Karpas-422 (cell line): ENCODE results near the gene PLXNA4. TPM values are rescaled to one million over a fixed set of nuclear protein-coding genes. Genes with fewer than 3 reads are reported as not detected.

Source experiments
- DNase-seq: peaks from one replicate; pipeline ENCODE4 v3.0.0-alpha.2; 2015
- H2AFZ ChIP-seq: fragments of 200-600 bp; sonication (generic); 2 replicates; pipeline ENCODE4 v1.6.1; 2014; ENCODE audit warnings: antibody characterized with exemption, low read length, mixed read lengths
- H3K27ac ChIP-seq: fragments of 200-600 bp; sonication (generic); 2 replicates; pipeline ENCODE4 v1.5.1; 2014; ENCODE audit warnings: mild to moderate bottlenecking, low read length, moderate library complexity
- H3K27me3 ChIP-seq: fragments of 200-600 bp; sonication (generic); 2 replicates; pipeline ENCODE4 v1.6.1; 2014; ENCODE audit warnings: low read length, mixed read lengths
- H3K36me3 ChIP-seq: fragments of 200-600 bp; sonication (generic); 2 replicates; pipeline ENCODE4 v1.6.1; 2014; ENCODE audit warnings: low read length, mixed read lengths; ENCODE audit not compliant: insufficient read depth
- H3K4me1 ChIP-seq: fragments of 200-600 bp; sonication (generic); 2 replicates; pipeline ENCODE4 v1.6.1; 2014; ENCODE audit warnings: mild to moderate bottlenecking, low read length, mixed read lengths
- H3K4me2 ChIP-seq: fragments of 200-600 bp; sonication (generic); 2 replicates; pipeline ENCODE4 v1.6.1; 2014; ENCODE audit warnings: low read length, low read depth, mild to moderate bottlenecking; ENCODE audit not compliant: poor library complexity, severe bottlenecking
- H3K4me3 ChIP-seq: fragments of 200-600 bp; sonication (generic); 2 replicates; pipeline ENCODE4 v1.5.1; 2014; ENCODE audit warnings: mild to moderate bottlenecking, antibody characterized with exemption, low read length, mixed read lengths
- H3K79me2 ChIP-seq: fragments of 200-600 bp; sonication (generic); 2 replicates; pipeline ENCODE4 v1.6.1; 2014; ENCODE audit warnings: mild to moderate bottlenecking, low read length, mixed read lengths
- H3K9ac ChIP-seq: fragments of 200-600 bp; sonication (generic); 2 replicates; pipeline ENCODE4 v1.6.0; 2014; ENCODE audit warnings: low read length
- H3K9me2 ChIP-seq: fragments of 200-600 bp; sonication (generic), shearing (Covaris generic); replicated peaks from 2 replicates; pipeline ENCODE4 v1.6.0; 2014; ENCODE audit warnings: mild to moderate bottlenecking, low read length, moderate library complexity; ENCODE audit not compliant: insufficient read depth
- H3K9me3 ChIP-seq: fragments of 300-700, 200-600 bp; sonication (generic); 2 replicates; pipeline ENCODE4 v1.6.1; 2014; ENCODE audit warnings: low read length, mixed read lengths
- H4K20me1 ChIP-seq: fragments of 200-600 bp; sonication (generic); 2 replicates; pipeline ENCODE4 v1.6.1; 2014; ENCODE audit warnings: mild to moderate bottlenecking, antibody characterized with exemption, low read length, low read depth; ENCODE audit not compliant: insufficient read depth
- total RNA-seq: library from RNA; depleted of rRNA; stranded (reverse); fragments of >200 nt; shearing (Covaris generic); gene quantifications from 2 replicates; pipeline ENCODE4 v1.2.3, GENCODE V29; 2014; ENCODE audit warnings: low replicate concordance

Gene PLXNA4
- total RNA-seq, 1 experiment from 2014 or later: 0.48 TPM

GRCh38 chr7:132425942-132426341 lies 150.3 kb downstream of the PLXNA4 start:
- no peak for DNase-seq
- H3K4me1 ChIP-seq: no peaks in the 10 kb centered on the region
- no peaks in the 10 kb centered on the region for H3K27me3 ChIP-seq
- H3K9me3 ChIP-seq: no peaks in the 10 kb centered on the region
- H4K20me1 ChIP-seq: no peaks in the 10 kb centered on the region
- no peak overlapping the region for H2AFZ ChIP-seq
- no peak overlapping the region for H3K9ac ChIP-seq
- H3K9me2 ChIP-seq: no peaks in the 10 kb centered on the region
- H3K79me2 ChIP-seq: no peaks in the 10 kb centered on the region
- no peaks in the 10 kb centered on the region for H3K36me3 ChIP-seq
- no peak overlapping the region for H3K27ac ChIP-seq
- H3K4me3 ChIP-seq: no peak overlapping the region
- H3K4me2 ChIP-seq: no peak overlapping the region

- H3K27ac ChIP-seq: no peak overlapping the region
- no peaks in the 10 kb centered on the region for H3K79me2 ChIP-seq
- DNase-seq: no peak
- H3K9me3 ChIP-seq: no peaks in the 10 kb centered on the region
- no peaks in the 10 kb centered on the region for H4K20me1 ChIP-seq
- no peak overlapping the region for H3K4me2 ChIP-seq
- no peaks in the 10 kb centered on the region for H3K4me1 ChIP-seq
- H3K9me2 ChIP-seq: no peaks in the 10 kb centered on the region
- no peak overlapping the region for H3K9ac ChIP-seq
- no peaks in the 10 kb centered on the region for H3K27me3 ChIP-seq
- H3K4me3 ChIP-seq: no peak overlapping the region
- no peaks in the 10 kb centered on the region for H3K36me3 ChIP-seq
- no peak overlapping the region for H2AFZ ChIP-seq
These were observed 151.2 kb downstream of the PLXNA4 start for GRCh38 chr7:132424821-132425724.

GRCh38 chr7:132424277-132424676 lies 152.0 kb downstream of the PLXNA4 start:
- Histone ChIP-seq H3K79me2 (no peaks in the 10 kb centered on the region), H3K4me3 (no peak overlapping the region), H2AFZ (no peak overlapping the region), H3K9ac (no peak overlapping the region), H3K4me2 (no peak overlapping the region), H3K9me2 (no peaks in the 10 kb centered on the region), H3K9me3 (no peaks in the 10 kb centered on the region), H3K4me1 (no peaks in the 10 kb centered on the region), H4K20me1 (no peaks in the 10 kb centered on the region), H3K27ac (no peak overlapping the region), H3K36me3 (no peaks in the 10 kb centered on the region), H3K27me3 (no peaks in the 10 kb centered on the region)
- no peak for DNase-seq

GRCh38 chr7:132423594-132424200 lies 152.6 kb downstream of the PLXNA4 start:
- no peak overlapping the region for H3K27ac ChIP-seq
- DNase-seq: no peak
- no peak overlapping the region for H2AFZ ChIP-seq
- H3K4me3 ChIP-seq: no peak overlapping the region
- H3K4me2 ChIP-seq: no peak overlapping the region
- no peaks in the 10 kb centered on the region for H4K20me1 ChIP-seq
- H3K9me3 ChIP-seq: no peaks in the 10 kb centered on the region
- H3K9ac ChIP-seq: no peak overlapping the region
- H3K4me1 ChIP-seq: no peaks in the 10 kb centered on the region
- no peaks in the 10 kb centered on the region for H3K36me3 ChIP-seq
- no peaks in the 10 kb centered on the region for H3K9me2 ChIP-seq
- no peaks in the 10 kb centered on the region for H3K27me3 ChIP-seq
- H3K79me2 ChIP-seq: no peaks in the 10 kb centered on the region

GRCh38 chr7:132422502-132423111 lies 153.7 kb downstream of the PLXNA4 start:
- H3K27me3 ChIP-seq: no peaks in the 10 kb centered on the region

GRCh38 chr7:132420527-132420926 lies 155.7 kb downstream of the PLXNA4 start:
- no peak for DNase-seq
- H3K4me1 ChIP-seq: no peaks in the 10 kb centered on the region
- H3K4me2 ChIP-seq: no peak overlapping the region
- H3K36me3 ChIP-seq: no peaks in the 10 kb centered on the region
- no peak overlapping the region for H3K9ac ChIP-seq
- no peak overlapping the region for H3K4me3 ChIP-seq
- H3K9me3 ChIP-seq: no peaks in the 10 kb centered on the region
- H3K27ac ChIP-seq: no peak overlapping the region
- no peaks in the 10 kb centered on the region for H3K9me2 ChIP-seq
- no peaks in the 10 kb centered on the region for H3K79me2 ChIP-seq
- no peaks in the 10 kb centered on the region for H4K20me1 ChIP-seq
- no peaks in the 10 kb centered on the region for H3K27me3 ChIP-seq
- no peak overlapping the region for H2AFZ ChIP-seq

More at GRCh38 chr7:132422502-132423111, 153.7 kb downstream of the PLXNA4 start:
- Histone ChIP-seq H4K20me1 (no peaks in the 10 kb centered on the region), H3K4me1 (no peaks in the 10 kb centered on the region), H3K79me2 (no peaks in the 10 kb centered on the region), H3K9me3 (no peaks in the 10 kb centered on the region), H2AFZ (no peak overlapping the region), H3K9me2 (no peaks in the 10 kb centered on the region), H3K9ac (no peak overlapping the region), H3K4me2 (no peak overlapping the region), H3K4me3 (no peak overlapping the region), H3K36me3 (no peaks in the 10 kb centered on the region), H3K27ac (no peak overlapping the region)
- no peak for DNase-seq

- Histone ChIP-seq H3K27me3 (no peaks in the 10 kb centered on the region), H3K9me2 (no peaks in the 10 kb centered on the region), H3K27ac (no peak overlapping the region), H3K79me2 (no peaks in the 10 kb centered on the region), H3K36me3 (no peaks in the 10 kb centered on the region), H3K4me1 (no peaks in the 10 kb centered on the region), H3K9me3 (no peaks in the 10 kb centered on the region), H2AFZ (no peak overlapping the region), H3K4me3 (no peak overlapping the region), H3K4me2 (no peak overlapping the region), H4K20me1 (no peaks in the 10 kb centered on the region), H3K9ac (no peak overlapping the region)
- no peak for DNase-seq
These were observed 156.7 kb downstream of the PLXNA4 start for GRCh38 chr7:132419542-132419941.

- no peaks in the 10 kb centered on the region for H3K4me1 ChIP-seq
- no peaks in the 10 kb centered on the region for H4K20me1 ChIP-seq
- no peaks in the 10 kb centered on the region for H3K36me3 ChIP-seq
- H3K9me3 ChIP-seq: no peaks in the 10 kb centered on the region
- no peak overlapping the region for H2AFZ ChIP-seq
- no peak overlapping the region for H3K27ac ChIP-seq
- no peaks in the 10 kb centered on the region for H3K9me2 ChIP-seq
- no peak overlapping the region for H3K9ac ChIP-seq
- DNase-seq: no peak
- H3K4me3 ChIP-seq: no peak overlapping the region
- no peak overlapping the region for H3K4me2 ChIP-seq
- no peaks in the 10 kb centered on the region for H3K79me2 ChIP-seq
- no peaks in the 10 kb centered on the region for H3K27me3 ChIP-seq
These were observed 157.4 kb downstream of the PLXNA4 start for GRCh38 chr7:132418840-132419239.
